Vagina (tissue), 2 donors: ENCODE results near the gene SEMA3B.

Experiments used
- POLR2A ChIP-seq, 2 donors: fragments of 450-650 bp; IDR thresholded peaks; one replicate each; pipeline ENCODE4 v1.6.1; 2017; ENCODE audit warnings: antibody characterized with exemption in 2 of 2, mild to moderate bottlenecking in 2 of 2, moderate library complexity in 2 of 2
- POLR2AphosphoS5 ChIP-seq, 2 donors: sonication (generic); formaldehyde crosslinking; IDR thresholded peaks; one replicate each; pipeline ENCODE4 v1.9.0; 2017; ENCODE audit warnings: antibody characterized with exemption in 2 of 2, mild to moderate bottlenecking in 2 of 2, low read depth in 1 of 2; ENCODE audit not compliant: insufficient read depth in 1 of 2

DNA sequence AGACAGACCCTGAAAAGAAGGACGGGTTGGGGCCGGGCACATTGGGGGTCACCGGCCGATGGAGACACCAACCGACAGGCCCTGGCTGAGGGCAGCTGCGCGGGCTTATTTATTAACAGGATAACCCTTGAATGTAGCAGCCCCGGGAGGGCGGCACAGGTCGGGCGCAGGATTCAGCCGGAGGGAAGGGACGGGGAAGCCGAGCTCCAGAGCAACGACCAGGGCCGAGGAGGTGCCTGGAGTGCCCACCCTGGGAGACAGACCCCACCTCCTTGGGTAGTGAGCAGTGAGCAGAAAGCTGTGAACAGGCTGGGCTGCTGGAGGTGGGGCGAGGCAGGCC lies 7.8 kb downstream of the SEMA3B start:
- TF ChIP-seq POLR2A (IDR thresholded peaks at IDR 0.05) = no peak
- no peak for TF ChIP-seq POLR2AphosphoS5 (IDR thresholded peaks at IDR 0.05; ENCODE audit: insufficient read depth in 1 of 2, low read depth in 1 of 2)
